Transverse colon (tissue), 4 donors: Measurements from ENCODE around the gene GALNT2.

Experiments used
- POLR2A ChIP-seq: fragments of 450-650 bp; IDR thresholded peaks from one replicate; pipeline ENCODE4 v1.6.1; 2016; ENCODE audit warnings: antibody characterized with exemption, mild to moderate bottlenecking, moderate library complexity
- POLR2AphosphoS5 ChIP-seq, 3 donors: sonication (generic); formaldehyde crosslinking; IDR thresholded peaks; one replicate each; pipeline ENCODE4 v1.6.1; 2016; ENCODE audit warnings: antibody characterized with exemption in 3 of 3
- TF ChIP-seq, protein P1 (sequence below), 5 experiments: fragments of 200-600 bp in 3 of 5; fragments of 450-650 bp in 2 of 5; sonication (generic) in 3 of 5; IDR thresholded peaks; 1 replicate in 2 of 5; 2 replicates in 3 of 5; pipeline ENCODE4 v1.5.1; 2016 to 2017; ENCODE audit warnings: antibody characterized with exemption in 5 of 5, inconsistent platforms in 3 of 5, mild to moderate bottlenecking in 2 of 5, moderate library complexity in 1 of 5

DNA sequence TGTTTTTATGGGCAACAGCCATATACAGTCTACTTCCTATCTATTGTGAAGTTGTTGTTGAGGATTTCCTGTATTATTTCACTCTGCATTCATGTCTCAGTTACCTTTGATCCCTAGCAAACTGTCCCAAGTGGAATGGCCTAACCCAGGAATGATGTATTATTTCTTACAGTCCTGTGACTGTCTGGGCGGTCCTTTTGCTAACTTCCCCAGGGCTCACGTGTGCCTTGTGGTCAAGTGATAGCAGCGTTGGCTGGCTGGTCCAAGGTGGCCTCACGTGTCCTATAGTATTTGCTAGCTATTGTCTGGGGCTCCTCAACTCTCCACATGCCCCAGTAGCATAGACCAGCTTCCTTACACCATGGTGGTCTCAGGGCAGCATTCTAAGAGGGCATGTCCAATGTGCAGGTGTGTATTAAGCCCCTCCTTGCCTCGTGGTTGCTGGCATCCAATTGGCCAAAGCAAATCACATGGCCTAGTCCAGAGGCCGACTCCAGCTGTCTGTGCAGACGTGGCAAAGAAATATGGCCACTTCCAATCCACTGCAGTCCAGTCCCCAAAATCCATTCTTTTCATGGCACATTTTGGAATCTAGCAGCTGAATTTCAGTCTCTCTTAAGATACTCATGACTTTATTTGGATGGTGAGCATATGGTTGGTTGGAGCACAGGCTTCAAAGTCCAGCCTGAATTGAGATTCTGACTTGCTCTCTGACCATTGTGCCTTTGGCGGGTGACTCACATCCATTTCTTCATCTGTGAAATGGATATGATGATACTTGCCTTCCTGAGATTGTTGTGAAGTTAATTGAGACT lies 94.1 kb downstream of the GALNT2 start:
- no peak for TF ChIP-seq POLR2AphosphoS5 (IDR thresholded peaks at IDR 0.05)
- TF ChIP-seq, protein P1, sequence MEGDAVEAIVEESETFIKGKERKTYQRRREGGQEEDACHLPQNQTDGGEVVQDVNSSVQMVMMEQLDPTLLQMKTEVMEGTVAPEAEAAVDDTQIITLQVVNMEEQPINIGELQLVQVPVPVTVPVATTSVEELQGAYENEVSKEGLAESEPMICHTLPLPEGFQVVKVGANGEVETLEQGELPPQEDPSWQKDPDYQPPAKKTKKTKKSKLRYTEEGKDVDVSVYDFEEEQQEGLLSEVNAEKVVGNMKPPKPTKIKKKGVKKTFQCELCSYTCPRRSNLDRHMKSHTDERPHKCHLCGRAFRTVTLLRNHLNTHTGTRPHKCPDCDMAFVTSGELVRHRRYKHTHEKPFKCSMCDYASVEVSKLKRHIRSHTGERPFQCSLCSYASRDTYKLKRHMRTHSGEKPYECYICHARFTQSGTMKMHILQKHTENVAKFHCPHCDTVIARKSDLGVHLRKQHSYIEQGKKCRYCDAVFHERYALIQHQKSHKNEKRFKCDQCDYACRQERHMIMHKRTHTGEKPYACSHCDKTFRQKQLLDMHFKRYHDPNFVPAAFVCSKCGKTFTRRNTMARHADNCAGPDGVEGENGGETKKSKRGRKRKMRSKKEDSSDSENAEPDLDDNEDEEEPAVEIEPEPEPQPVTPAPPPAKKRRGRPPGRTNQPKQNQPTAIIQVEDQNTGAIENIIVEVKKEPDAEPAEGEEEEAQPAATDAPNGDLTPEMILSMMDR (IDR thresholded peaks at IDR 0.05), result no peak
- no peak for TF ChIP-seq POLR2A
